GM19452 (cell line): Measurements from ENCODE around the gene PARS2.
"Not testable (repeated sequence)": the region's sequence is repeated elsewhere in the genome, so short reads cannot be mapped to it uniquely, and the experiment has no call there.

Experiments
- ATAC-seq: cut with Tn5 transposase; IDR thresholded peaks from one replicate; pipeline ENCODE4 v1.9.1; 2021; ENCODE audit not compliant: unreplicated experiment

Gene PARS2

GRCh38 chr1:54775828-54776721, 11.8 kb upstream of the PARS2 start:
- ATAC-seq = not testable (repeated sequence)

DNA sequence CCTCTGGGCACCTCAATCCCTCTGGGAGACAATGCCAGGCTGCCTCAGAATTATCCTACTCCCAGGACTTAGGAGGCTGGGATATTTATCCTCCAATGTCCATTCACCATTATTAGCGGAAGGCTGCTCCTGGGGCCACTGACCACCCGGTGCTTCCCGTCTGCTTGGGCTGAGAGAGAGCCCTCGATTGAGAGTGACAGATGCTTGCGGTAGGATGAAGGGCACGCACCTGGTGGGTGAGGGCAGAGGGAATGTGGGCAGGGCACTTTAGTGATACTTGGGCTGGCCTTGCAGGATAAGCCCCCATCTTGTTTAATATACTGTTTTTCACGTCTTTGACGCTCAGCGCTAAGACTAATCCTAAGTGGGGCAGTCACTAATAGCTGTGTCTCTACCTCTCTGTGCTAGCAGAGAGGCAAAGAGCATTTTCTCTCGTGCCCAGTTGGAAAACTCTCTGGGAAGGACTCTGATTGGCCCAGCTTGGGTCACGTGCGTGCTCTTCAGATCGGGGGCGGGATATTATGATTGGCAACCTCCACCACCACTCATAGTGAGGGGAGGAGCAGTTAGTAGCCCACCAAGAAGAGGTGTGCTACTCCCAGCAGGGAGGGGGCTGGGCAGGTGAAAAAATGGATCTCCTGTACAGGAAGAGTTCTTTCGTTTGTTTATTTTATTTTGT, 10.6 kb upstream of the PARS2 start:
- ATAC-seq = no peak

- no peak for ATAC-seq
These were observed 8.6 kb upstream of the PARS2 start for GRCh38 chr1:54772951-54773350.

- no peak for ATAC-seq
These were observed 3.8 kb upstream of the PARS2 start for GRCh38 chr1:54768093-54768492.

DNA sequence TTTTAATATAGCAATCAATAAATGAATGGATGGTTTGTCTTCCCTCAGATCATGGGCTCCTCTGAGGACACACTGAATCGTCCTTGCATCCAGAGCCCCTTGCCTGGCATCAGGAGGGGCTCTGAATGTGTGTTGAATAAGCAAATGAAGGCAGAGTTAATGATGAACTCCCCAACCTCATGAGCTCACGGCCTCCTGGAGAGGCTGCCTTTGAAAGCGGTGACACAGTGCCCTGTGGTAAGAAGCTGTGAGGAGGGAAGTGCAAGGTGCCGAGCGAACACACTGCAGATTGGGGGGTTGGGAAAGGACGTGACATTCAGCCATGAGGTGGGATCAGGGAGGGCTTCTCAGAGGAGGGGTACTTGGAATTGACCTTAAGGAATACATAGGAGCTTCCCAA, 3.2 kb upstream of the PARS2 start:
- no peak for ATAC-seq

DNA sequence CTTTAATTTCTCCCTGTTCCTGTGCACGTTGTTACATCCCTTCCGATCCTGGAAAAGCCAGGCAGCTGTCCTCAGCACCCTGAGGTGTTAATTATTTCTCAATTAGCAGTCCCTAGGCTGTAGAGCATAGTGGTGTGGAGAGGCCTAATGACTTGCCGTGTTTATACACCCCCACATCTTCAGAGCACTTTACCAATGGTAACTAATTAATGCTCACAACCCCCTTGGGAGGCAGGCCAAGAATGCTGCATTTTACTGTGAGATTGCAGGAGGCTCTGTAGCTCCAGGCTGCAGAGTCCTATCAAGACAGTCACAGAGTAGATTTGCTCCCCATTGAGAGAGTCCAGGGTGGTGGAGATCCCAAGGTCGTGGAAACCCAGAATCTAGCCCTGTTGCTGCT, 2.4 kb upstream of the PARS2 start:
- no peak for ATAC-seq

GRCh38 chr1:54764922-54765561, 719 bp upstream of the PARS2 start:
- peak; percentile 16 for ATAC-seq

GRCh38 chr1:54763816-54764132, 549 bp downstream of the PARS2 start:
- no peak for ATAC-seq

GRCh38 chr1:54758678-54759348, 5.5 kb downstream of the PARS2 start:
- no peak for ATAC-seq

GRCh38 chr1:54757833-54758232, 6.5 kb downstream of the PARS2 start:
- ATAC-seq = no peak

DNA sequence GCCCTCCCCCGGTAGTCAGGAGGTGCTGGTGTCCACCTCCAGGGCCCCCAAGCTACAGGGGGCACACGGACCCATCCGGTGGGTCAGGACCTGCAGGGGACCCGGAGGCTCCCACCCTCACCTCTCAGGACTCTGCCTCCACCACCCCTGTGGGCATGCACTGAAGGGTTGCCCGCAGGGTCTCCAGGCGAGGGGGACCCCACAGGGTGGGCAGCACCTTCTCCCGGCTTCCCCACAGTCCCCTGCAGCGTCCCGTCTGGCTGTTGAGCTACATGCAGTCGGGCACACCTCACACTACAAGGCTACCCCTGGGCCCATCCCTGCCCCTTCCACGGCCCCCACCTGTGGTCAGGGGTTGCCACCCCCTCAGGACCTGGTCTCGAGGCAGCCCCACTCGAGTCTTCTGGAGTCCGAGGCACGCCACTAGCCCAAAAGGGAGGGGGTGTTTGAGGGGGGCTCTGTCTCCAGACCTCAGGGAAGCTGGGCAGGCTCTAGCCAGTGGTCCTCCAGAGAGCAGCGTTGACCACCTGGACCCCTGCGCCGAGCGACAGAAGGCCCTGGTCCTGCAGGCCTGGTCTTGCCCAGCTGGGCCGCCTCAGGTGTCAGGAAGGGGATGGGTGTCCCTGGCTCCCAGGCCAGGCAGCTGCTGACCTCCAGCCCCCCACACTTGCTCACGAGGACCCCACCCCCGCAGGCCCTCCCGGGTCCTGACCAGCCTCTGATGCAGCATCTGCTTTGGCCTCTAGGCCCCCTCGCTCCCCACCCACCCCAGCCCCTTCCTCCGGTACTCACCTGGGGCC, 9.6 kb downstream of the PARS2 start:
- no peak for ATAC-seq

- ATAC-seq = no peak
These were observed 10.3 kb downstream of the PARS2 start for GRCh38 chr1:54754045-54754444.

GRCh38 chr1:54751426-54751825, 12.9 kb downstream of the PARS2 start:
- no peak for ATAC-seq

GRCh38 chr1:54750596-54750995, 13.7 kb downstream of the PARS2 start:
- ATAC-seq = no peak

- no peak for ATAC-seq
These were observed 16.1 kb downstream of the PARS2 start for GRCh38 chr1:54748094-54748835.

- no peak for ATAC-seq
These were observed 18.5 kb downstream of the PARS2 start for GRCh38 chr1:54745864-54746263.

DNA sequence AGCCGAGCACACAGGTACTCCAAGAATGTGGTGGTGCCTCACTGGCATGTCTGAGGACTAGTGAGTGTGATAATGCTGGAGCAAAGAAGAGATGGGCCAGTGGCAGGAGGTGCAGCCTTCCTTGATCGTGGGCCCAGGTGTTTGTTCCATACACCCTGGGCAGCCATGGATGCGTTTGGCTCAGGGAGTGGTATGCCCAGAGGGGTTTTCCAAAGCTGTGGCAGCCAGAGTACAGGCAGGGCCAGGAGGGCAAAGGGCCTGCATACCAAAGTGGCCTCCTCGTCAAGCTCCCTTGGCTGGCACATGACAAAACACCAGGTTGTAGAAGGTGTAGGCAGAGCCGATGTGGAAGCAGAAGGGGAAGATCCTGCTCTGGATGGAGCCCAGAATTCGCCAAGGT, 19.0 kb downstream of the PARS2 start:
- ATAC-seq = no peak

- ATAC-seq = no peak
These were observed 19.6 kb downstream of the PARS2 start for GRCh38 chr1:54744696-54745095.

- no peak for ATAC-seq
These were observed 20.7 kb downstream of the PARS2 start for GRCh38 chr1:54743416-54744226.
